Natural killer cell treated with Interleukin-12 subunit alpha and Interleukin-12 subunit beta and Interleukin-15 and Interleukin-18, amount 100 ng/mL, for 72 hours (primary cell): ENCODE measurements around the gene MAPK8. TPM values are rescaled to one million over a fixed set of nuclear protein-coding genes. Genes with fewer than 3 reads are reported as not detected.

ENCODE experiments used
- ATAC-seq, 2 donors: fragments of 150-1000 bp; cut with Tn5 transposase in 1 of 2; sonication (Bioruptor Pico), chemical (Tn5 transposase) in 1 of 2; 2 replicates each; pipeline ENCODE4 v1.10.0; 2021
- DNase-seq: peaks from one replicate; pipeline ENCODE4 v3.0.0; 2022; ENCODE audit warnings: low spot score
- H3K27ac Mint-ChIP-seq, 2 donors: 1 replicate in 1 of 2; 2 replicates in 1 of 2; pipeline ENCODE4 v1.8.0; 2022; ENCODE audit warnings: mixed read lengths in 2 of 2, mild to moderate bottlenecking in 1 of 2, moderate library complexity in 1 of 2
- H3K27me3 Mint-ChIP-seq, 2 donors: 1 replicate in 1 of 2; 2 replicates in 1 of 2; pipeline ENCODE4 v1.8.0; 2022; ENCODE audit warnings: mixed read lengths in 2 of 2
- H3K36me3 Mint-ChIP-seq: one replicate; pipeline ENCODE4 v1.8.0; 2022; ENCODE audit warnings: mixed read lengths
- H3K4me1 Mint-ChIP-seq, 2 donors: 1 replicate in 1 of 2; 2 replicates in 1 of 2; pipeline ENCODE4 v1.8.0; 2022; ENCODE audit warnings: low read depth in 2 of 2, mixed read lengths in 2 of 2, mild to moderate bottlenecking in 1 of 2
- H3K4me3 Mint-ChIP-seq: one replicate; pipeline ENCODE4 v1.8.0; 2022; ENCODE audit warnings: mixed read lengths
- H3K9me3 Mint-ChIP-seq: 2 replicates; pipeline ENCODE4 v1.8.0; 2022; ENCODE audit warnings: mixed read lengths
- total RNA-seq, 2 donors: library from RNA; stranded (reverse); gene quantifications; one replicate each; pipeline ENCODE4 v1.2.3, GENCODE V29; 2022

Gene MAPK8
- total RNA-seq, 2 donors from 2014 or later: 43.1 to 79.9 TPM

- H3K27me3 Mint-ChIP-seq: peaks cover 33 to 39% of the 10 kb centered on the region in 2 donors
- H3K27ac Mint-ChIP-seq: no peak overlapping the region
- H3K9me3 Mint-ChIP-seq: peaks cover 10% of the 10 kb centered on the region
- DNase-seq (no peak), ATAC-seq (no peak)
- no peak overlapping the region for H3K4me3 Mint-ChIP-seq
- H3K36me3 Mint-ChIP-seq: peaks cover 6% of the 10 kb centered on the region
- H3K4me1 Mint-ChIP-seq: peaks cover 0 to 5% of the 10 kb centered on the region in 2 donors
Measured at GRCh38 chr10:48284811-48285210, 21.7 kb upstream of the MAPK8 start.

GRCh38 chr10:48285710-48286109, 20.8 kb upstream of the MAPK8 start:
- no peak for DNase-seq
- H3K27ac Mint-ChIP-seq: no peak overlapping the region
- peaks cover 10% of the 10 kb centered on the region for H3K9me3 Mint-ChIP-seq
- H3K36me3 Mint-ChIP-seq: peaks cover 6% of the 10 kb centered on the region
- peaks cover 33 to 39% of the 10 kb centered on the region in 2 donors for H3K27me3 Mint-ChIP-seq
- no peak overlapping the region for H3K4me3 Mint-ChIP-seq
- peaks cover 3 to 5% of the 10 kb centered on the region in 2 donors for H3K4me1 Mint-ChIP-seq
- no peak for ATAC-seq

GRCh38 chr10:48286356-48286755, 20.1 kb upstream of the MAPK8 start:
- Mint-ChIP-seq H3K9me3 (peaks cover 8% of the 10 kb centered on the region), H3K36me3 (peaks cover 2% of the 10 kb centered on the region), H3K27ac (no peak overlapping the region), H3K4me3 (no peak overlapping the region), H3K4me1 (peaks cover 3 to 5% of the 10 kb centered on the region in 2 donors), H3K27me3 (peaks cover 29 to 34% of the 10 kb centered on the region in 2 donors)
- ATAC-seq (no peak), DNase-seq (no peak)

GRCh38 chr10:48287417-48288391, 18.8 kb upstream of the MAPK8 start:
- H3K4me1 Mint-ChIP-seq: peaks cover 3 to 5% of the 10 kb centered on the region in 2 donors
- peaks cover 28 to 29% of the 10 kb centered on the region in 2 donors for H3K27me3 Mint-ChIP-seq
- DNase-seq: no peak
- H3K9me3 Mint-ChIP-seq: peaks cover 5% of the 10 kb centered on the region
- H3K36me3 Mint-ChIP-seq: no peaks in the 10 kb centered on the region
- H3K27ac Mint-ChIP-seq: no peak overlapping the region
- H3K4me3 Mint-ChIP-seq: no peak overlapping the region
- no peak for ATAC-seq

- ATAC-seq (no peak), DNase-seq (no peak)
- Mint-ChIP-seq H3K4me1 (peaks cover 3 to 5% of the 10 kb centered on the region in 2 donors), H3K27me3 (peaks cover 29% of the 10 kb centered on the region in 2 donors), H3K27ac (no peak overlapping the region), H3K4me3 (no peak overlapping the region), H3K9me3 (peaks cover 4% of the 10 kb centered on the region), H3K36me3 (no peaks in the 10 kb centered on the region)
Measured at GRCh38 chr10:48288661-48289060, 17.8 kb upstream of the MAPK8 start.

GRCh38 chr10:48289501-48290238, 16.8 kb upstream of the MAPK8 start:
- H3K4me1 Mint-ChIP-seq: peaks cover 3 to 5% of the 10 kb centered on the region in 2 donors
- no peaks in the 10 kb centered on the region for H3K9me3 Mint-ChIP-seq
- DNase-seq: no peak
- peaks cover 25 to 29% of the 10 kb centered on the region in 2 donors for H3K27me3 Mint-ChIP-seq
- no peaks in the 10 kb centered on the region for H3K36me3 Mint-ChIP-seq
- no peak overlapping the region for H3K4me3 Mint-ChIP-seq
- H3K27ac Mint-ChIP-seq: no peak overlapping the region
- no peak for ATAC-seq

GRCh38 chr10:48290286-48290685, 16.2 kb upstream of the MAPK8 start:
- ATAC-seq (no peak), DNase-seq (no peak)
- Mint-ChIP-seq H3K4me1 (peaks cover 3 to 5% of the 10 kb centered on the region in 2 donors), H3K27me3 (peaks cover 22 to 23% of the 10 kb centered on the region in 2 donors), H3K9me3 (no peaks in the 10 kb centered on the region), H3K27ac (no peak overlapping the region), H3K36me3 (no peaks in the 10 kb centered on the region), H3K4me3 (no peak overlapping the region)

- no peak for DNase-seq
- Mint-ChIP-seq H3K27ac (no peak overlapping the region), H3K36me3 (no peaks in the 10 kb centered on the region), H3K4me3 (no peak overlapping the region), H3K9me3 (no peaks in the 10 kb centered on the region), H3K4me1 (peaks cover 3 to 5% of the 10 kb centered on the region in 2 donors), H3K27me3 (peaks cover 13 to 17% of the 10 kb centered on the region in 2 donors)
- no peak for ATAC-seq
Measured at GRCh38 chr10:48291190-48291589, 15.3 kb upstream of the MAPK8 start.

GRCh38 chr10:48292616-48293015, 13.9 kb upstream of the MAPK8 start:
- Mint-ChIP-seq H3K9me3 (no peaks in the 10 kb centered on the region), H3K4me1 (peaks cover 0 to 3% of the 10 kb centered on the region in 2 donors), H3K36me3 (no peaks in the 10 kb centered on the region), H3K27ac (no peak overlapping the region), H3K27me3 (peaks cover under 1 to 8% of the 10 kb centered on the region in 2 donors), H3K4me3 (no peak overlapping the region)
- ATAC-seq (no peak), DNase-seq (no peak)

GRCh38 chr10:48294431-48294830, 12.0 kb upstream of the MAPK8 start:
- H3K27ac Mint-ChIP-seq: no peak overlapping the region
- H3K9me3 Mint-ChIP-seq: no peaks in the 10 kb centered on the region
- DNase-seq (no peak), ATAC-seq (no peak)
- peaks cover 0 to 3% of the 10 kb centered on the region in 2 donors for H3K4me1 Mint-ChIP-seq
- no peaks in the 10 kb centered on the region for H3K36me3 Mint-ChIP-seq
- H3K4me3 Mint-ChIP-seq: no peak overlapping the region
- peaks cover 0 to 12% of the 10 kb centered on the region in 2 donors for H3K27me3 Mint-ChIP-seq

- no peak overlapping the region for H3K27ac Mint-ChIP-seq
- no peaks in the 10 kb centered on the region for H3K9me3 Mint-ChIP-seq
- DNase-seq (no peak), ATAC-seq (no peak)
- H3K36me3 Mint-ChIP-seq: no peaks in the 10 kb centered on the region
- H3K27me3 Mint-ChIP-seq: peaks cover 0 to 14% of the 10 kb centered on the region in 2 donors
- no peaks in the 10 kb centered on the region for H3K4me1 Mint-ChIP-seq
- H3K4me3 Mint-ChIP-seq: no peak overlapping the region
Measured at GRCh38 chr10:48296576-48297098, 9.8 kb upstream of the MAPK8 start.

- Mint-ChIP-seq H3K4me3 (no peak overlapping the region), H3K4me1 (no peaks in the 10 kb centered on the region), H3K9me3 (no peaks in the 10 kb centered on the region), H3K27ac (no peak overlapping the region), H3K36me3 (no peaks in the 10 kb centered on the region), H3K27me3 (peaks cover 0 to 10% of the 10 kb centered on the region in 2 donors)
- DNase-seq: no peak
- ATAC-seq: no peak
Measured at GRCh38 chr10:48299066-48299465, 7.4 kb upstream of the MAPK8 start.

- Mint-ChIP-seq H3K27me3 (peaks cover 0 to 10% of the 10 kb centered on the region in 2 donors), H3K27ac (no peak overlapping the region), H3K4me1 (no peaks in the 10 kb centered on the region), H3K9me3 (no peaks in the 10 kb centered on the region), H3K4me3 (no peak overlapping the region), H3K36me3 (no peaks in the 10 kb centered on the region)
- ATAC-seq: no peak
- no peak for DNase-seq
Measured at GRCh38 chr10:48299692-48300091, 6.8 kb upstream of the MAPK8 start.
